ENCODE results near the gene TMCO4.

DNA sequence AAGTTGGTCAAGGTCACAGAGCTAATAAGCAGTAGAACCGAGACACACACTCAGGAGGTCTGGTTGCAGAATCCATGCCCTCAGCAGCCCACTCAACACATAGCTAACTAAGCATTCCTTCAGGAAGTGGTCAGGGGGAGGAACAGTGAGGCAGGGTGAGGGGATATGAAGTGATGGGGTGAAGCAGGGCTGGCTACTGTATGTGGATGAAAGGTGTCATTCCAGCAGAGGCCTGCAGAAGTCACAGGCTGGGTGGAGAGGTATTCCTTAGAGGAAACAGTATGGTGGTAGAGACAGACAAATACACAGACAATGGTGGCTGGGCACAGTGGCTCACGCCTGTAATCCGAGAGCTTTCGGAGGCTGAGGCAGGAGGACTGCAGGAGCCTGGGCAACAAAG, 14.1 kb downstream of the TMCO4 start:
- TF ChIP-seq, protein P1, sequence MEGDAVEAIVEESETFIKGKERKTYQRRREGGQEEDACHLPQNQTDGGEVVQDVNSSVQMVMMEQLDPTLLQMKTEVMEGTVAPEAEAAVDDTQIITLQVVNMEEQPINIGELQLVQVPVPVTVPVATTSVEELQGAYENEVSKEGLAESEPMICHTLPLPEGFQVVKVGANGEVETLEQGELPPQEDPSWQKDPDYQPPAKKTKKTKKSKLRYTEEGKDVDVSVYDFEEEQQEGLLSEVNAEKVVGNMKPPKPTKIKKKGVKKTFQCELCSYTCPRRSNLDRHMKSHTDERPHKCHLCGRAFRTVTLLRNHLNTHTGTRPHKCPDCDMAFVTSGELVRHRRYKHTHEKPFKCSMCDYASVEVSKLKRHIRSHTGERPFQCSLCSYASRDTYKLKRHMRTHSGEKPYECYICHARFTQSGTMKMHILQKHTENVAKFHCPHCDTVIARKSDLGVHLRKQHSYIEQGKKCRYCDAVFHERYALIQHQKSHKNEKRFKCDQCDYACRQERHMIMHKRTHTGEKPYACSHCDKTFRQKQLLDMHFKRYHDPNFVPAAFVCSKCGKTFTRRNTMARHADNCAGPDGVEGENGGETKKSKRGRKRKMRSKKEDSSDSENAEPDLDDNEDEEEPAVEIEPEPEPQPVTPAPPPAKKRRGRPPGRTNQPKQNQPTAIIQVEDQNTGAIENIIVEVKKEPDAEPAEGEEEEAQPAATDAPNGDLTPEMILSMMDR (conservative IDR thresholded peaks at IDR 0.05; ENCODE audit: low read depth, low read length), result no peak
- no peak for TF ChIP-seq EZH2 (IDR thresholded peaks at IDR 0.05; ENCODE audit: low read length, unreplicated experiment)
- no peak for TF ChIP-seq EZH2phosphoT487 (IDR thresholded peaks at IDR 0.05; ENCODE audit: borderline replicate concordance, low read length)
